Tibial nerve (tissue), 4 donors: ENCODE measurements around the gene NRG2.

Experiments used
- CTCF ChIP-seq, 5 experiments: fragments of 200-600 bp in 3 of 5; fragments of 450-650 bp in 2 of 5; sonication (generic) in 3 of 5; IDR thresholded peaks; one replicate each; pipeline ENCODE4 v1.5.1; 2016 to 2019; ENCODE audit warnings: antibody characterized with exemption in 5 of 5, mild to moderate bottlenecking in 3 of 5, moderate library complexity in 2 of 5
- EP300 ChIP-seq, 2 donors: sonication (generic); formaldehyde crosslinking; IDR thresholded peaks; one replicate each; pipeline ENCODE4 v1.6.1; 2017; ENCODE audit warnings: antibody characterized with exemption in 2 of 2, mild to moderate bottlenecking in 1 of 2

- TF ChIP-seq CTCF (IDR thresholded peaks at IDR 0.05) (no peak), EP300 (IDR thresholded peaks at IDR 0.05) (no peak)
Observed at GRCh38 chr5:139951296-139951924, 91.7 kb downstream of the NRG2 start.
